Neural progenitor cell (in vitro differentiated cells): Measurements from ENCODE around the gene SGO2. TPM values are rescaled to one million over a fixed set of nuclear protein-coding genes. Genes with fewer than 3 reads are reported as not detected.

ENCODE experiments used
- DNase-seq: peaks from one replicate; pipeline ENCODE4 v3.0.0-alpha.2; 2016; ENCODE audit warnings: low spot score
- H2AFZ ChIP-seq: fragments of 200-600 bp; sonication (generic); replicated peaks from 2 replicates; pipeline ENCODE4 v1.6.1; 2016; ENCODE audit warnings: antibody characterized with exemption
- H3F3A ChIP-seq: fragments of 200-600 bp; sonication (generic); 2 replicates; pipeline ENCODE4 v1.6.1; 2016; ENCODE audit warnings: antibody characterized with exemption, low read depth
- H3K27ac ChIP-seq: fragments of 200-600 bp; sonication (generic); 2 replicates; pipeline ENCODE4 v1.5.1; 2016; ENCODE audit warnings: mild to moderate bottlenecking
- H3K27me3 ChIP-seq: fragments of 200-600 bp; sonication (generic); 2 replicates; pipeline ENCODE4 v1.6.1; 2016; ENCODE audit warnings: mild to moderate bottlenecking, moderate library complexity
- H3K36me3 ChIP-seq: fragments of 200-600 bp; sonication (generic); 2 replicates; pipeline ENCODE4 v1.5.1; 2016
- H3K4me1 ChIP-seq: fragments of 200-600 bp; sonication (generic); 2 replicates; pipeline ENCODE4 v1.6.1; 2016; ENCODE audit warnings: mixed run types
- H3K4me2 ChIP-seq: fragments of 200-600 bp; sonication (generic); 2 replicates; pipeline ENCODE4 v1.6.1; 2016
- H3K4me3 ChIP-seq: fragments of 200-600 bp; sonication (generic); 2 replicates; pipeline ENCODE4 v1.5.1; 2016
- H3K79me2 ChIP-seq: fragments of 200-600 bp; sonication (generic); 2 replicates; pipeline ENCODE4 v1.6.1; 2016; ENCODE audit warnings: low read depth
- H3K9ac ChIP-seq: fragments of 200-600 bp; sonication (generic); 2 replicates; pipeline ENCODE4 v1.6.1; 2016
- H3K9me3 ChIP-seq: fragments of 200-600 bp; sonication (generic); 2 replicates; pipeline ENCODE4 v1.5.1; 2016; ENCODE audit warnings: low read depth
- H4K20me1 ChIP-seq: fragments of 200-600 bp; sonication (generic); 2 replicates; pipeline ENCODE4 v1.6.1; 2016; ENCODE audit warnings: low read depth
- H3K27ac Mint-ChIP-seq: 3 replicates; pipeline ENCODE4 v1.8.0; 2021; ENCODE audit warnings: mixed read lengths
- H3K27me3 Mint-ChIP-seq: 2 replicates; pipeline ENCODE4 v1.8.0; 2022; ENCODE audit warnings: low read depth, mild to moderate bottlenecking, inconsistent platforms, moderate library complexity, mixed read lengths; ENCODE audit not compliant: insufficient read depth
- H3K36me3 Mint-ChIP-seq: 3 replicates; pipeline ENCODE4 v1.8.0; 2021; ENCODE audit warnings: mixed read lengths
- H3K4me1 Mint-ChIP-seq: 3 replicates; pipeline ENCODE4 v1.8.0; 2021; ENCODE audit warnings: mixed read lengths
- H3K4me3 Mint-ChIP-seq: 3 replicates; pipeline ENCODE4 v1.8.0; 2021; ENCODE audit warnings: mild to moderate bottlenecking, moderate library complexity, mixed read lengths
- H3K9me3 Mint-ChIP-seq: 3 replicates; pipeline ENCODE4 v1.8.0; 2020; ENCODE audit warnings: mixed read lengths
- CTCF ChIP-seq: fragments of 200-600 bp; sonication (generic); IDR thresholded peaks from 2 replicates; pipeline ENCODE4 v1.5.1; 2017; ENCODE audit warnings: antibody characterized with exemption, mild to moderate bottlenecking
- EZH2 ChIP-seq: fragments of 200-600 bp; sonication (generic); IDR thresholded peaks from 2 replicates; pipeline ENCODE4 v1.6.1; 2017; ENCODE audit warnings: antibody characterized with exemption, mild to moderate bottlenecking, moderate library complexity
- EZH2phosphoT487 ChIP-seq: fragments of 200-600 bp; sonication (generic); IDR thresholded peaks from 2 replicates; pipeline ENCODE4 v1.6.1; 2017; ENCODE audit warnings: antibody characterized with exemption
- total RNA-seq: library from RNA; depleted of rRNA; stranded (reverse); fragments of >200 nt; gene quantifications from 2 replicates; pipeline ENCODE4 v1.2.3, GENCODE V29; 2015; ENCODE audit warnings: low replicate concordance

SGO2 gene
- total RNA-seq, 1 donor from 2014 or later = 83.8 TPM

- Histone ChIP-seq H3K4me2 (no peak overlapping the region), H2AFZ (no peak overlapping the region), H3K27ac (no peak overlapping the region), H3K27me3 (no peaks in the 10 kb centered on the region), H3K79me2 (no peaks in the 10 kb centered on the region), H3K36me3 (no peaks in the 10 kb centered on the region), H3K9me3 (no peaks in the 10 kb centered on the region), H3K4me1 (no peaks in the 10 kb centered on the region), H3K4me3 (no peak overlapping the region), H4K20me1 (no peaks in the 10 kb centered on the region), H3K9ac (no peak overlapping the region), H3F3A (no peaks in the 10 kb centered on the region)
- H3K27ac Mint-ChIP-seq = no peak overlapping the region
- no peak overlapping the region for H3K4me3 Mint-ChIP-seq
- peaks cover 2% of the 10 kb centered on the region for H3K27me3 Mint-ChIP-seq
- no peaks in the 10 kb centered on the region for H3K9me3 Mint-ChIP-seq
- DNase-seq = no peak
- H3K36me3 Mint-ChIP-seq = no peaks in the 10 kb centered on the region
- H3K4me1 Mint-ChIP-seq = peaks cover 2% of the 10 kb centered on the region
- TF ChIP-seq CTCF (no peak), EZH2 (no peak), EZH2phosphoT487 (no peak)
Observed at GRCh38 chr2:200599206-200599605, 73.2 kb downstream of the SGO2 start.

- Histone ChIP-seq H3K27ac (no peak overlapping the region), H3K4me1 (no peaks in the 10 kb centered on the region), H3K36me3 (no peaks in the 10 kb centered on the region), H3K4me3 (no peak overlapping the region), H3K4me2 (no peak overlapping the region), H3K9me3 (no peaks in the 10 kb centered on the region), H2AFZ (no peak overlapping the region), H3F3A (no peaks in the 10 kb centered on the region), H3K9ac (no peak overlapping the region), H3K27me3 (no peaks in the 10 kb centered on the region), H3K79me2 (no peaks in the 10 kb centered on the region), H4K20me1 (no peaks in the 10 kb centered on the region)
- peaks cover 3% of the 10 kb centered on the region for H3K27me3 Mint-ChIP-seq
- no peak for DNase-seq
- H3K9me3 Mint-ChIP-seq = no peaks in the 10 kb centered on the region
- no peak overlapping the region for H3K4me3 Mint-ChIP-seq
- TF ChIP-seq EZH2phosphoT487 = no peak
- TF ChIP-seq EZH2 = no peak
- no peak for TF ChIP-seq CTCF
- no peaks in the 10 kb centered on the region for H3K36me3 Mint-ChIP-seq
- H3K4me1 Mint-ChIP-seq = peaks cover 2% of the 10 kb centered on the region
- no peak overlapping the region for H3K27ac Mint-ChIP-seq
Observed at GRCh38 chr2:200600549-200601225, 74.7 kb downstream of the SGO2 start.

GRCh38 chr2:200602584-200602983 is 76.6 kb downstream of the SGO2 start:
- Mint-ChIP-seq H3K27ac (no peak overlapping the region), H3K9me3 (peaks cover 3% of the 10 kb centered on the region), H3K36me3 (no peaks in the 10 kb centered on the region), H3K4me1 (peaks cover 2% of the 10 kb centered on the region), H3K4me3 (no peak overlapping the region), H3K27me3 (peaks cover 3% of the 10 kb centered on the region)
- Histone ChIP-seq H3K27ac (no peak overlapping the region), H3K27me3 (no peaks in the 10 kb centered on the region), H3K36me3 (no peaks in the 10 kb centered on the region), H4K20me1 (no peaks in the 10 kb centered on the region), H3K4me2 (no peak overlapping the region), H2AFZ (no peak overlapping the region), H3F3A (no peaks in the 10 kb centered on the region), H3K79me2 (no peaks in the 10 kb centered on the region), H3K4me1 (no peaks in the 10 kb centered on the region), H3K4me3 (no peak overlapping the region), H3K9ac (no peak overlapping the region), H3K9me3 (no peaks in the 10 kb centered on the region)
- no peak for DNase-seq
- TF ChIP-seq CTCF = no peak
- no peak for TF ChIP-seq EZH2phosphoT487
- no peak for TF ChIP-seq EZH2
